Natural killer cell (primary cell): ENCODE data around the gene KNCN. TPM values are rescaled to one million over a fixed set of nuclear protein-coding genes. Genes with fewer than 3 reads are reported as not detected.
A peak's percentile ranks its signal among the peaks of the same experiment; 100 is the strongest.

Source experiments
- ATAC-seq, 3 donors: fragments of 150-1000 bp in 2 of 3; fragments of 200-7000 bp in 1 of 3; cut with Tn5 transposase; 1 replicate in 1 of 3; 2 replicates in 2 of 3; pipeline ENCODE4 v1.10.0; 2021; ENCODE audit warnings: mild to moderate bottlenecking in 2 of 3, moderate library complexity in 2 of 3
- DNase-seq, 2 donors: peaks; one replicate each; pipeline versions ENCODE4 v3.0.0 to v3.0.0-alpha.2; 2013 to 2021; ENCODE audit warnings: mixed read lengths in 1 of 2
- H3K27ac ChIP-seq: one replicate; pipeline ENCODE4 v1.5.1; 2013; ENCODE audit warnings: mild to moderate bottlenecking, low read length
- H3K27me3 ChIP-seq: one replicate; pipeline ENCODE4 v1.6.1; 2013; ENCODE audit warnings: low read length; ENCODE audit not compliant: control insufficient read depth, insufficient read depth
- H3K36me3 ChIP-seq: one replicate; pipeline ENCODE4 v1.6.1; 2013; ENCODE audit warnings: low read length; ENCODE audit not compliant: control insufficient read depth, insufficient read depth
- H3K4me1 ChIP-seq: one replicate; pipeline ENCODE4 v1.6.1; 2013; ENCODE audit warnings: low read length; ENCODE audit not compliant: control insufficient read depth, insufficient read depth
- H3K4me3 ChIP-seq: one replicate; pipeline ENCODE4 v1.5.1; 2013; ENCODE audit warnings: low read length
- H3K9me3 ChIP-seq: one replicate; pipeline ENCODE4 v1.6.1; 2013; ENCODE audit warnings: low read length; ENCODE audit not compliant: control insufficient read depth, insufficient read depth
- H3K27ac Mint-ChIP-seq, 2 donors: one replicate each; pipeline ENCODE4 v1.8.0; 2022; ENCODE audit warnings: mild to moderate bottlenecking in 2 of 2, mixed read lengths in 2 of 2, moderate library complexity in 1 of 2
- H3K27me3 Mint-ChIP-seq, 2 donors: one replicate each; pipeline ENCODE4 v1.8.0; 2022; ENCODE audit warnings: low read depth in 2 of 2, mixed read lengths in 2 of 2
- H3K36me3 Mint-ChIP-seq: one replicate; pipeline ENCODE4 v1.8.0; 2022; ENCODE audit warnings: mixed read lengths
- H3K4me1 Mint-ChIP-seq, 2 donors: one replicate each; pipeline ENCODE4 v1.8.0; 2022; ENCODE audit warnings: mixed read lengths in 2 of 2
- H3K4me3 Mint-ChIP-seq: one replicate; pipeline ENCODE4 v1.8.0; 2022; ENCODE audit warnings: mild to moderate bottlenecking, moderate library complexity, mixed read lengths
- H3K9me3 Mint-ChIP-seq, 2 donors: one replicate each; pipeline ENCODE4 v1.8.0; 2022; ENCODE audit warnings: mixed read lengths in 2 of 2
- WGBS: methylation state at CpG from one replicate; pipeline ENCODE4 v1.1.7; 2013; ENCODE audit warnings: missing lambda C conversion rate; ENCODE audit not compliant: insufficient coverage; 5-methylcytosine and 5-hydroxymethylcytosine counted together
- intact Hi-C: fragments of 100-400 bp; cut with micrococcal nuclease; formaldehyde crosslinking; loops from one replicate; pipeline ENCODE4 v1.14.2; 2022
- total RNA-seq, 4 donors: library from RNA; stranded (reverse); fragments of 120-200 nt in 1 of 4; gene quantifications; one replicate each; pipeline versions ENCODE4 v1.2.3 to v1.2.4, GENCODE V29; 2013 to 2022
- TF ChIP-seq, protein P1 (sequence below): fragments of 200-600 bp; IDR thresholded peaks from one replicate; pipeline ENCODE4 v1.8.0; 2022; ENCODE audit warnings: antibody characterized with exemption

The KNCN gene
- total RNA-seq, 3 donors from 2014 or later (not counting 1 experiment from before 2014, with no cell fraction given), result 0.20 TPM; not detected in 2

- H3K4me1 ChIP-seq, result peaks cover 13% of the 10 kb centered on the region
- no peaks in the 10 kb centered on the region for H3K9me3 ChIP-seq
- Mint-ChIP-seq H3K4me1 (peaks cover 5 to 6% of the 10 kb centered on the region in 2 donors), H3K27me3 (peaks cover 20 to 27% of the 10 kb centered on the region in 2 donors), H3K4me3 (peak overlapping the region; percentile 8), H3K9me3 (no peaks in the 10 kb centered on the region), H3K36me3 (no peaks in the 10 kb centered on the region), H3K27ac (no peak overlapping the region)
- ATAC-seq (no peak), DNase-seq (no peak)
- no CpG with 5 or more reads among the region's 1 CpG for WGBS
- H3K36me3 ChIP-seq, result no peaks in the 10 kb centered on the region
- H3K4me3 ChIP-seq, result no peak overlapping the region
- intact Hi-C loops, result no loop called here
- H3K27me3 ChIP-seq, result no peaks in the 10 kb centered on the region
- TF ChIP-seq, protein P1, sequence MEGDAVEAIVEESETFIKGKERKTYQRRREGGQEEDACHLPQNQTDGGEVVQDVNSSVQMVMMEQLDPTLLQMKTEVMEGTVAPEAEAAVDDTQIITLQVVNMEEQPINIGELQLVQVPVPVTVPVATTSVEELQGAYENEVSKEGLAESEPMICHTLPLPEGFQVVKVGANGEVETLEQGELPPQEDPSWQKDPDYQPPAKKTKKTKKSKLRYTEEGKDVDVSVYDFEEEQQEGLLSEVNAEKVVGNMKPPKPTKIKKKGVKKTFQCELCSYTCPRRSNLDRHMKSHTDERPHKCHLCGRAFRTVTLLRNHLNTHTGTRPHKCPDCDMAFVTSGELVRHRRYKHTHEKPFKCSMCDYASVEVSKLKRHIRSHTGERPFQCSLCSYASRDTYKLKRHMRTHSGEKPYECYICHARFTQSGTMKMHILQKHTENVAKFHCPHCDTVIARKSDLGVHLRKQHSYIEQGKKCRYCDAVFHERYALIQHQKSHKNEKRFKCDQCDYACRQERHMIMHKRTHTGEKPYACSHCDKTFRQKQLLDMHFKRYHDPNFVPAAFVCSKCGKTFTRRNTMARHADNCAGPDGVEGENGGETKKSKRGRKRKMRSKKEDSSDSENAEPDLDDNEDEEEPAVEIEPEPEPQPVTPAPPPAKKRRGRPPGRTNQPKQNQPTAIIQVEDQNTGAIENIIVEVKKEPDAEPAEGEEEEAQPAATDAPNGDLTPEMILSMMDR, result no peak
- H3K27ac ChIP-seq, result no peak overlapping the region
Measured at GRCh38 chr1:46536527-46536926, 14.9 kb downstream of the KNCN start.

DNA sequence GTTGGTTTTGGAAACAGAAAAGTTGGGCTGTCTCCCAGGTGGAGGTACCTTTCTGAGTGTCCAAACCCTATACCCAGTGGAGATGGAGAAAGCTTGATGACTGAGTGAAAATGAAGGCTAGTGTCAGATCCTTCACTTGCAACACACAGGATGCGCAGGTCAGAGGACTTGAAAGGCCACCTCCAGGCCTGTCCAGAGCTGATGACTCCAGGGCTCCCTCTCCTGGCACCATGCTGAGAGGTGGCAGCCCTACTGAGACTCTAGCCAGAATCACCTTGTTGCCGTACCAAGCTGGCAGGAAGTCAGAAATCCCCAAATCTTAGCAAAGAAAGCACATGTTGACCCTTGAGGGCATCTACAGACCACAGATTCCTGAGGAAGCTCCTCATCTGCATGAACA lies 16.4 kb downstream of the KNCN start:
- no peaks in the 10 kb centered on the region for H3K9me3 ChIP-seq
- Mint-ChIP-seq H3K9me3 (no peaks in the 10 kb centered on the region), H3K4me3 (peak overlapping the region; percentile 47), H3K4me1 (peaks cover 5 to 6% of the 10 kb centered on the region in 2 donors), H3K27me3 (peaks cover 20% of the 10 kb centered on the region in 2 donors), H3K27ac (no peak overlapping the region), H3K36me3 (no peaks in the 10 kb centered on the region)
- no peak overlapping the region for H3K27ac ChIP-seq
- TF ChIP-seq, protein P1, result no peak
- peaks cover 13% of the 10 kb centered on the region for H3K4me1 ChIP-seq
- no peak overlapping the region for H3K4me3 ChIP-seq
- WGBS, result 69% methylated on average over 2 of the region's 2 CpGs
- no peaks in the 10 kb centered on the region for H3K36me3 ChIP-seq
- intact Hi-C loops, result no loop called here
- H3K27me3 ChIP-seq, result no peaks in the 10 kb centered on the region
- ATAC-seq (no peak), DNase-seq (peak in 1 of 2 donors; percentile 30)

GRCh38 chr1:46533179-46533864 lies 18.1 kb downstream of the KNCN start:
- WGBS, result 5% methylated on average over 71 of the region's 71 CpGs
- Histone ChIP-seq H3K9me3 (no peaks in the 10 kb centered on the region), H3K27me3 (peaks cover 2% of the 10 kb centered on the region), H3K36me3 (no peaks in the 10 kb centered on the region), H3K27ac (peak overlapping the region; percentile 65), H3K4me1 (peaks cover 13% of the 10 kb centered on the region), H3K4me3 (peak overlapping the region; percentile 24)
- peak; percentile 67 to 80 (median 74) for ATAC-seq
- H3K4me3 Mint-ChIP-seq, result peak overlapping the region; percentile 88
- no peaks in the 10 kb centered on the region for H3K9me3 Mint-ChIP-seq
- peaks cover 28 to 33% of the 10 kb centered on the region in 2 donors for H3K27me3 Mint-ChIP-seq
- peaks cover 5 to 6% of the 10 kb centered on the region in 2 donors for H3K4me1 Mint-ChIP-seq
- DNase-seq, result peak; percentile 42 to 76
- H3K27ac Mint-ChIP-seq, result peak overlapping the region; percentile 41 to 74
- intact Hi-C loops, result loop anchor here (1.0 kb wide), 1 partner anchor 192 kb away; no protein-coding TSS in a partner anchor
- TF ChIP-seq, protein P1, result no peak
- no peaks in the 10 kb centered on the region for H3K36me3 Mint-ChIP-seq
